Cardiac ventricle fibroblast (primary cell): Measurements from ENCODE around the gene DNASE1L1. TPM values are rescaled to one million over a fixed set of nuclear protein-coding genes. Genes with fewer than 3 reads are reported as not detected.

ENCODE experiments used
- total RNA-seq: library from RNA; depleted of rRNA; stranded (reverse); fragments of >200 nt; gene quantifications from 2 replicates; pipeline ENCODE4 v1.2.3, GENCODE V29; 2015

DNASE1L1 gene
- 26.5 and 27.6 TPM in 2 replicates for total RNA-seq

GRCh38 chrX:154409222-154409871 is at the start of gene DNASE1L1:
DNASE1L1 (minus strand) TSS chrX:154409254; CDS start chrX:154405568, 3,686 bp downstream.

GRCh38 chrX:154458116-154458953 is 49.3 kb upstream of the DNASE1L1 start, which contains the start of gene PLXNA3:
PLXNA3 (plus strand) TSS chrX:154458281; CDS start chrX:154460184, 1,903 bp downstream.

GRCh38 chrX:154443992-154444754 is 35.1 kb upstream of the DNASE1L1 start, which contains the start of gene FAM50A:
FAM50A (plus strand) TSS chrX:154444141; CDS start chrX:154444236, 95 bp downstream.

GRCh38 chrX:154436983-154437752 is 28.1 kb upstream of the DNASE1L1 start, which contains the start of gene GDI1:
GDI1 (plus strand) TSS chrX:154437154; CDS start chrX:154437255, 101 bp downstream.

GRCh38 chrX:154428176-154429171 is 19.4 kb upstream of the DNASE1L1 start, which contains the start of gene ATP6AP1:
ATP6AP1 (plus strand) TSS chrX:154428677; CDS start chrX:154428693, 16 bp downstream.

GRCh38 chrX:154397888-154398667 is 11.0 kb downstream of the DNASE1L1 start, which contains the start of gene RPL10:
RPL10 (plus strand) TSS chrX:154398377; CDS start chrX:154398520, 143 bp downstream.

GRCh38 chrX:154378799-154379568 is 30.1 kb downstream of the DNASE1L1 start, which contains the start of gene EMD:
EMD (plus strand) TSS chrX:154379295; CDS start chrX:154379485, 190 bp downstream.

GRCh38 chrX:154374313-154375155 is 34.5 kb downstream of the DNASE1L1 start, which contains the start of gene FLNA:
FLNA (minus strand) TSS chrX:154374634; CDS start chrX:154371245, 3,389 bp downstream.

Other genes with a start within 250 kb of the DNASE1L1 start
- gene OPN1MW, start 226.7 kb downstream of the DNASE1L1 start, total RNA-seq = not detected in 2 replicates
- not detected in 2 replicates for gene OPN1MW2, start 189.5 kb downstream of the DNASE1L1 start, total RNA-seq
- gene OPN1MW3, start 151.7 kb downstream of the DNASE1L1 start, total RNA-seq = not detected in 2 replicates
- not detected in 2 replicates for gene TEX28, start 114.1 kb downstream of the DNASE1L1 start, total RNA-seq
- not detected in 2 replicates for gene TKTL1, start 113.5 kb downstream of the DNASE1L1 start, total RNA-seq
- 881 and 1,006 TPM in 2 replicates for gene FLNA, start 34.6 kb downstream of the DNASE1L1 start, total RNA-seq
- 34.4 and 50.2 TPM in 2 replicates for gene EMD, start 30.0 kb downstream of the DNASE1L1 start, total RNA-seq
- gene RPL10, start 10.9 kb downstream of the DNASE1L1 start, total RNA-seq = 7,807 and 8,845 TPM in 2 replicates
- 12.3 and 16.3 TPM in 2 replicates for gene TAFAZZIN, start 2.3 kb upstream of the DNASE1L1 start, total RNA-seq
- 45.9 and 54.3 TPM in 2 replicates for gene ATP6AP1, start 19.4 kb upstream of the DNASE1L1 start, total RNA-seq
- 59.0 and 65.1 TPM in 2 replicates for gene GDI1, start 27.9 kb upstream of the DNASE1L1 start, total RNA-seq
- gene FAM50A, start 34.9 kb upstream of the DNASE1L1 start, total RNA-seq = 42.4 and 49.1 TPM in 2 replicates
- gene PLXNA3, start 49.0 kb upstream of the DNASE1L1 start, total RNA-seq = 13.2 and 20.2 TPM in 2 replicates
- 37.9 TPM in 2 replicates for gene LAGE3, start 70.0 kb upstream of the DNASE1L1 start, total RNA-seq
- 20.4 and 25.5 TPM in 2 replicates for gene UBL4A, start 77.4 kb upstream of the DNASE1L1 start, total RNA-seq
- 36.1 and 45.9 TPM in 2 replicates for gene SLC10A3, start 81.4 kb upstream of the DNASE1L1 start, total RNA-seq
- gene FAM3A, start 107.0 kb upstream of the DNASE1L1 start, total RNA-seq = 31.1 and 42.8 TPM in 2 replicates
- gene G6PD, start 137.6 kb upstream of the DNASE1L1 start, total RNA-seq = 298 and 337 TPM in 2 replicates
- gene IKBKG, start 138.4 kb upstream of the DNASE1L1 start, total RNA-seq = 12.6 and 16.6 TPM in 2 replicates
- gene CTAG1A, start 175.9 kb upstream of the DNASE1L1 start, total RNA-seq = not detected in 2 replicates
- gene CTAG1B, start 210.0 kb upstream of the DNASE1L1 start, total RNA-seq = not detected in 2 replicates
- gene CTAG2, start 244.3 kb upstream of the DNASE1L1 start, total RNA-seq = not detected in 2 replicates